ENCODE data around the gene MIAT.

DNA sequence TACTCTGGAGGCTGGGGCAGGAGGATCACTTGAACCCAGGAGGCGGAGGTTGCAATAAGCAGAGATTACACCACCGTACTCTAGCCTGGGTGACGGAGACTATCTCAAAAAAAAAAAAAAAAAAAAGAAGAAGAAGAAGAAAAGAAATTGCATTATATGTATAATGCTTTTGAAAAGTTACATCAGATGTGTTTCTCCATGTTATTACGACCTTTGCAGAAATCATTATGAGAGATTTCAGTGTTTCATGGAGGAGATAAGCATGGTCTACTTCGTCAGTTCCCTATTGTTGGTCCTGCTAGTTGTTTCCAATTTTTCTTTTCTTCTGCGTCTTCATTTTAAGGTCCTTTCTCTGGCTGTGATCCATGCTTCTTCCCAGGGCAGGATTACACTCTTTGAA is 3.0 kb downstream of the MIAT start:
- TF ChIP-seq, protein P1, sequence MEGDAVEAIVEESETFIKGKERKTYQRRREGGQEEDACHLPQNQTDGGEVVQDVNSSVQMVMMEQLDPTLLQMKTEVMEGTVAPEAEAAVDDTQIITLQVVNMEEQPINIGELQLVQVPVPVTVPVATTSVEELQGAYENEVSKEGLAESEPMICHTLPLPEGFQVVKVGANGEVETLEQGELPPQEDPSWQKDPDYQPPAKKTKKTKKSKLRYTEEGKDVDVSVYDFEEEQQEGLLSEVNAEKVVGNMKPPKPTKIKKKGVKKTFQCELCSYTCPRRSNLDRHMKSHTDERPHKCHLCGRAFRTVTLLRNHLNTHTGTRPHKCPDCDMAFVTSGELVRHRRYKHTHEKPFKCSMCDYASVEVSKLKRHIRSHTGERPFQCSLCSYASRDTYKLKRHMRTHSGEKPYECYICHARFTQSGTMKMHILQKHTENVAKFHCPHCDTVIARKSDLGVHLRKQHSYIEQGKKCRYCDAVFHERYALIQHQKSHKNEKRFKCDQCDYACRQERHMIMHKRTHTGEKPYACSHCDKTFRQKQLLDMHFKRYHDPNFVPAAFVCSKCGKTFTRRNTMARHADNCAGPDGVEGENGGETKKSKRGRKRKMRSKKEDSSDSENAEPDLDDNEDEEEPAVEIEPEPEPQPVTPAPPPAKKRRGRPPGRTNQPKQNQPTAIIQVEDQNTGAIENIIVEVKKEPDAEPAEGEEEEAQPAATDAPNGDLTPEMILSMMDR (conservative IDR thresholded peaks at IDR 0.05 in 1 of 2, IDR thresholded peaks at IDR 0.05 in 1 of 2; ENCODE audit: low read depth in 1 of 2, low read length in 2 of 2), result no peak
- no peak for TF ChIP-seq EZH2 (IDR thresholded peaks at IDR 0.05; ENCODE audit: low read length, missing control alignments)
